ENCODE measurements around the gene MYO7B. TPM values are rescaled to one million over a fixed set of nuclear protein-coding genes. Genes with fewer than 3 reads are reported as not detected.

Gene MYO7B
- total RNA-seq, 4 donors from 2014 or later, result 0.56 TPM; not detected in 3

DNA sequence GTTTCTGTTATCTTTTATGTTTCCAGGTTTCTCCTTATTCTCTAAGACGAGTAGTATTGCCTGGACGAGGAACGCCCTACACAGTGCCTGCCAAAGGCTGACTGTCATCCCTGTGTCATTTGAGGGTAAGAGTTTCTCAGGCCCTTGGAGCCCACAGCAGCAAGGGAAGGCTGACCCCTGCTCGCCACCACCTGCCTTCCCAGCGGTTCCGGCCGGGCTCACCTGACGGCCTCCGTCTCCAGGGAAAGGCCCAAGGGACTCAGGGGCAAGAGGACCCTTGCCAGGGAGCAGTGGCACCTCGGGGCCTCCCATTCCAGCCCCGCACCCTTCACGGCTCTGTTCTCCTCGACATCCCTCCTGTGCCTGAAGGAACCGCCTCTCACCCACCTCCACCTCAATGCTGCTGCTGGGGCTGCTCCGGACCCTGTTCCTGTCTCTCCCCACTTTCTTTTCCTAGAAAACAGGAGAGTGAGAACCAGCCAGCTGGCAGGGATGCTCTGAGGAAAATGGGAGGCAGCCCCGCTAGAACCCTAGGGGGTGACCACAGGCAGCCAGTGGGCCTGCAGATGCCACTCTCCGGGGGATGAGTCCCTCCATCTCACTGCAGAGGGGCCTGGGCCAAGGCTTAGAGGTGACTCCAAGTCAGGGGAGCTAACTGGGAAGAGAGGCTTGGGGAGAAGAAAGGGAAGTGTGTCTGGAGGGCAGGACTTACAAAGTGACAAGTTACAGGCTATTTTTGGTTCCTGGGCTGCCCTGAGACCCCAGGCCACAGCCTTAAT lies 138.0 kb downstream of the MYO7B start:
- H3K27me3 ChIP-seq, result no peaks in the 10 kb centered on the region
- H3K36me3 ChIP-seq, result no peaks in the 10 kb centered on the region
- H3K27ac ChIP-seq, result peak overlapping the region; percentile 26 to 62 (median 51)
- intact Hi-C loops (cut with DNase I), result no loop called here
- peaks cover 8 to 16% of the 10 kb centered on the region in 2 donors for H3K4me1 ChIP-seq
- 75 to 88% methylated on average over 16 to 17 of the region's 17 CpGs for WGBS, 2 donors
- no peaks in the 10 kb centered on the region for H3K9me3 ChIP-seq
- peak overlapping the region in 1 of 3 donors; percentile 58 for H3K4me3 ChIP-seq (replicated peaks in 1 of 3)
- DNase-seq, result no peak
- TF ChIP-seq, protein P1, sequence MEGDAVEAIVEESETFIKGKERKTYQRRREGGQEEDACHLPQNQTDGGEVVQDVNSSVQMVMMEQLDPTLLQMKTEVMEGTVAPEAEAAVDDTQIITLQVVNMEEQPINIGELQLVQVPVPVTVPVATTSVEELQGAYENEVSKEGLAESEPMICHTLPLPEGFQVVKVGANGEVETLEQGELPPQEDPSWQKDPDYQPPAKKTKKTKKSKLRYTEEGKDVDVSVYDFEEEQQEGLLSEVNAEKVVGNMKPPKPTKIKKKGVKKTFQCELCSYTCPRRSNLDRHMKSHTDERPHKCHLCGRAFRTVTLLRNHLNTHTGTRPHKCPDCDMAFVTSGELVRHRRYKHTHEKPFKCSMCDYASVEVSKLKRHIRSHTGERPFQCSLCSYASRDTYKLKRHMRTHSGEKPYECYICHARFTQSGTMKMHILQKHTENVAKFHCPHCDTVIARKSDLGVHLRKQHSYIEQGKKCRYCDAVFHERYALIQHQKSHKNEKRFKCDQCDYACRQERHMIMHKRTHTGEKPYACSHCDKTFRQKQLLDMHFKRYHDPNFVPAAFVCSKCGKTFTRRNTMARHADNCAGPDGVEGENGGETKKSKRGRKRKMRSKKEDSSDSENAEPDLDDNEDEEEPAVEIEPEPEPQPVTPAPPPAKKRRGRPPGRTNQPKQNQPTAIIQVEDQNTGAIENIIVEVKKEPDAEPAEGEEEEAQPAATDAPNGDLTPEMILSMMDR (IDR thresholded peaks at IDR 0.05), result no peak
- no peak for TF ChIP-seq POLR2A (IDR thresholded peaks at IDR 0.05)

DNA sequence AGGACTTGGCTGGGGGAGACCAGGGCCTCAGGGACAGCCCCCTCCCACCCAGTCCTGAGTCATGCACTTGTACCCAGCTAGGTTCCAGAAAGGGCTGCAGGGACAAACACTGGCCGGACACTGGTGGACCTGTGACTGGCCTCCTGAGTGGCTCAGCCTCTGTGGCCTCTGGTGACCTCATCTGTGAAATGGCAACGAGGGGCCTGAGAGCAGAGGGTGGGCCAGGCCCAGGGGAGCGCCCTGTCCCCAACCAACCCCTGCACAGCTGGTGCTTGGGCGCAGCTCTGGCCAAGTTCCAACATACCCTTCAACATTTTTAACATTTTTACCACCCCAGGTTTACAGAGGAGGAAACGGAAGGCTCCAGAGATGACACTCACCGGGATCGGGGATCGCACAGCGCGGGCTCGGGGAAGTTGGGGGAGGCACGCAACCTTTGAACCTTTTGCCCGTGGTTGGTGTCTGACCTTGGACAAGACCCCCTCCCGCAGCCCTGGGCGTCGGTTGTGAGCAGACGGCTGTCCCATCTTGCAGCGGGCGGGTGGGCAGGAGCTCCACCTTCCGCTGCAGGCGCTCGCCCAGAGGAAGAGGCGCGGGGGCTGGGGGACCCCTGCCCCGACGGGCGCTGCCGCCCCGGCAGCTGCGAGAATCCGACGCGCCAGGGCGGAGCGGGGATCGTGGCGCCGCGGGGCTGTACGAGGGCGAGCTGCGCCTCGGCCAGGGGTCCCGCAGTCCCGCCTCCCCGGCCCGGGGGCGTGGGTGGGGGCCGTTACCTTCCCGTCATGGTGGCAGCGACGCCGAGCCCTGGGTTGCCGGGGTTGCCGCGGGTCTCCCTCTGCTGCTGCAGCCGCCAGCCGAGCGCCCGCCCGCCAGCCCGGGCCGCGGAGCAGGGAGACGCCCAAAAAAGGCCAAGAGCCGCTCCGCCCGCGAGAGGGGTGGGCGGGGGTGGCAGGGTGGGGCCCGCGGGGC lies 139.0 kb downstream of the MYO7B start:
- 20 to 25% methylated on average over 15 to 17 of the region's 72 CpGs for WGBS, 2 donors

DNA sequence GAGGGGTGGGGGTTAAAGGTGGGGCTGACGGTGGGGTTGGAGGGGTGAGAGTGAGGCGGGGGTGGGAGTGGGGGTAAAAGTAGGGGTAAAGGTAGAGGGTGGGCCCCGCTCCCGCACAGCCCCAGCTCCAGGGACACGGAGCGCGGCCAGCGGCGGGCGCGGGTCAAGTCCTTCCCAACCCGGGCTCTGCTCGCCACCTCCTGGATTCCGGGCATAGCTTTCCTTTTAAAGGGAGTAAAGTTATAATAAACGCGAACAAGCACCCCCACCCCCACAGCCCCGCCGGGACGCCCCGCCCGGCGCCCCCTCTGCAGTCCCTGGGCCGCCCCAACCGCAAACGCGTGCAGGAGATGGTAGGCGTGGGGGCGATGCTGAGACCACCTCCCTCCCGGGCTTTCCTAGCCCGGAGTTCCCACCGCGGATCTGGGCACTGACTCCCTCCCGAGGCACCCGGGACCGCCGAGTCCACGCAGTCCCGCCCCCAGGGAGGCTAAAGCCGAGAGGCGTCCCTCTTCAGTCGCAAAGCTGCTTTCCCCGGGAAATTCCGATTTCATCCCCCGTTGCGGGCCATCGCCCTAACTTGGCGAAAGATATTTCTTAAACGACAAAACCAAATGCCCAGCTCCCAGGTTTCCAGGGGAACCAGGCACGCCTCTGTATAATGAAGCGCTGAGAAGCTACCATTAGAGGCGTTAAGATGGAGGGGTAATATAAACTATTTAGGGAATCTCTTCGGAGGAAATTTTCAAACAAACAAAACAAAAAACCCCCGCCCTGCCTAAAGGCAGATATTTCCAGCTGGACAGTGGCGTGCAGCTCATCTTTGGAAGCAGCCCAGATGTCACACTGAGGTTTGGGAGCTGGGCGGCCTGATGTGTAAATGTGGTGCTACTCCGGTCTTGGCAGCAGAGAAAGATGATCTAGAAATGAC lies 140.1 kb downstream of the MYO7B start, which contains the start of gene LIMS2:
LIMS2 (minus strand) TSS at position 200 of the 931 bp plus-strand sequence. CDS start 506 bp downstream, outside the sequence.
- WGBS, 2 donors, result 6 to 7% methylated on average over 43 to 46 of the region's 56 CpGs
- Histone ChIP-seq H3K27ac (peak within 1 kb of the TSS; percentile 51 to 62 (median 60)), H3K4me3 (replicated peaks in 1 of 3) (peak within 1 kb of the TSS; percentile 22 to 58 (median 33)), H3K4me1 (peaks cover 8 to 16% of the 10 kb centered on the region in 2 donors), H3K9me3 (no peaks in the 10 kb centered on the region), H3K36me3 (no peaks in the 10 kb centered on the region), H3K27me3 (no peaks in the 10 kb centered on the region)
- DNase-seq, result peak; percentile 32 to 33
- intact Hi-C loops (cut with DNase I), result no loop called here
- TF ChIP-seq POLR2A (IDR thresholded peaks at IDR 0.05), result no peak
- TF ChIP-seq, protein P1 (IDR thresholded peaks at IDR 0.05), result peak in 1 of 6 experiments; percentile 10

More for the DNA sequence above, 139.0 kb downstream of the MYO7B start:
- intact Hi-C loops (cut with DNase I), result no loop called here
- no peak for DNase-seq
- H3K9me3 ChIP-seq, result no peaks in the 10 kb centered on the region
- peak overlapping the region; percentile 22 to 58 (median 33) for H3K4me3 ChIP-seq (replicated peaks in 1 of 3)
- peak overlapping the region; percentile 51 to 62 (median 60) for H3K27ac ChIP-seq
- H3K27me3 ChIP-seq, result no peaks in the 10 kb centered on the region
- no peaks in the 10 kb centered on the region for H3K36me3 ChIP-seq
- H3K4me1 ChIP-seq, result peaks cover 8 to 16% of the 10 kb centered on the region in 2 donors
- TF ChIP-seq, protein P1 (IDR thresholded peaks at IDR 0.05), result no peak
- TF ChIP-seq POLR2A (IDR thresholded peaks at IDR 0.05), result no peak

DNA sequence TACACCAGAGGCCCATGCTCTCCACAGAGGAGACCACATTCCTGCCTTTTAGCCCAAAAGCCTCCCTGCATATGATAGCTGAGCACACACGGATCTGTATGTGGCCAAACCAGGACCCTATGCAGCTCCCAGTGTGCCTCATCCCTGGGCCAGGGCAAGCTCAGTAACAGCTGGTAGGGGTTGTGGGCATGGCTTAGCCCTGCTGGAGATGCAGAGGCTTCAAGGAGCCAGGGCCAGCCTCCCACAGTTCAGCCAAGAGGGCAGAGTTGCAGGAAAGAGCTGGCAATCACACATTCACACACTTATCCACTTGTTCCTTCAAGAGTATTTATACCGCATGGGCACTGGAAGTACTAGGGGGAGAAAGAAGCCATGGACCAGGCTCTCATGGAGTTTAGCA lies 141.4 kb downstream of the MYO7B start:
- TF ChIP-seq, protein P1 (IDR thresholded peaks at IDR 0.05), result no peak
- no peak for TF ChIP-seq POLR2A (IDR thresholded peaks at IDR 0.05)
- Histone ChIP-seq H3K27me3 (no peaks in the 10 kb centered on the region), H3K9me3 (no peaks in the 10 kb centered on the region), H3K36me3 (no peaks in the 10 kb centered on the region), H3K27ac (no peak overlapping the region), H3K4me1 (peaks cover 8 to 16% of the 10 kb centered on the region in 2 donors), H3K4me3 (replicated peaks in 1 of 3) (no peak overlapping the region)
- intact Hi-C loops (cut with DNase I), result no loop called here
- WGBS, 2 donors, result 75 to 76% methylated on average over 2 of the region's 2 CpGs
- no peak for DNase-seq

All from thyroid gland (tissue), 4 donors.